Uterus (tissue), 4 donors: ENCODE data around the gene DLGAP3. TPM values are rescaled to one million over a fixed set of nuclear protein-coding genes. Genes with fewer than 3 reads are reported as not detected.

Experiments
- DNase-seq, 2 donors: peaks; one replicate each; pipeline ENCODE4 v3.0.0-alpha.2; 2019 to 2020
- H3K27ac ChIP-seq, 2 donors: fragments of 200-600 bp; sonication (generic); 1 replicate in 1 of 2; 2 replicates in 1 of 2; pipeline ENCODE4 v1.5.1; 2016 to 2018
- H3K27me3 ChIP-seq, 2 donors: fragments of 200-600 bp; sonication (generic); one replicate each; pipeline ENCODE4 v1.5.1; 2018 to 2019; ENCODE audit warnings: control low read depth in 1 of 2
- H3K36me3 ChIP-seq, 2 donors: fragments of 200-600 bp; sonication (generic); one replicate each; pipeline ENCODE4 v1.5.1; 2019; ENCODE audit warnings: control low read depth in 1 of 2
- H3K4me1 ChIP-seq, 2 donors: fragments of 200-600 bp; sonication (generic); one replicate each; pipeline ENCODE4 v1.5.1; 2018 to 2019; ENCODE audit warnings: control low read depth in 1 of 2
- H3K4me3 ChIP-seq, 2 donors: fragments of 200-600 bp; sonication (generic); 1 replicate in 1 of 2; 2 replicates in 1 of 2; pipeline ENCODE4 v1.5.1; 2018 to 2019; ENCODE audit warnings: mild to moderate bottlenecking in 1 of 2
- H3K9me3 ChIP-seq, 2 donors: fragments of 200-600 bp; sonication (generic); one replicate each; pipeline ENCODE4 v1.5.1; 2019; ENCODE audit warnings: control low read depth in 1 of 2
- CTCF ChIP-seq, 4 experiments: fragments of 200-600 bp in 2 of 4; fragments of 450-650 bp in 2 of 4; sonication (generic) in 2 of 4; IDR thresholded peaks; one replicate each; pipeline ENCODE4 v1.5.1; 2016 to 2019; ENCODE audit warnings: antibody characterized with exemption in 4 of 4, mild to moderate bottlenecking in 2 of 4, moderate library complexity in 1 of 4
- POLR2A ChIP-seq, 2 donors: fragments of 450-650 bp; IDR thresholded peaks; one replicate each; pipeline ENCODE4 v1.6.1; 2016; ENCODE audit warnings: antibody characterized with exemption in 2 of 2, mild to moderate bottlenecking in 1 of 2, moderate library complexity in 1 of 2
- intact Hi-C: fragments of 100-400 bp; cut with DNase I; formaldehyde crosslinking; loops from one replicate; pipeline ENCODE4 v1.15.1; 2023; ENCODE audit warnings: low total_unique reads
- total RNA-seq, 4 donors: library from RNA; depleted of rRNA in 3 of 4; stranded (reverse); fragments of >200 nt in 3 of 4; gene quantifications; one replicate each; pipeline versions ENCODE4 v1.1.0 to v1.2.4, GENCODE V29; 2014 to 2023
- donor health status: DM: yes; HTN: yes; CAD: no.

Gene DLGAP3
- total RNA-seq, 4 donors from 2014 or later = 0.14 TPM; not detected in 3

GRCh38 chr1:34839526-34840305 lies 89.7 kb downstream of the DLGAP3 start:
- H3K9me3 ChIP-seq = no peaks in the 10 kb centered on the region
- no peak overlapping the region for H3K27ac ChIP-seq
- H3K4me1 ChIP-seq = no peaks in the 10 kb centered on the region
- intact Hi-C loops = no loop called here
- no peaks in the 10 kb centered on the region for H3K27me3 ChIP-seq
- no peak for TF ChIP-seq POLR2A (IDR thresholded peaks at IDR 0.05)
- no peak for TF ChIP-seq CTCF (IDR thresholded peaks at IDR 0.05)
- DNase-seq = no peak
- no peak overlapping the region for H3K4me3 ChIP-seq
- H3K36me3 ChIP-seq = no peaks in the 10 kb centered on the region

- DNase-seq = no peak
- no peak overlapping the region for H3K4me3 ChIP-seq
- H3K4me1 ChIP-seq = no peaks in the 10 kb centered on the region
- no peak for TF ChIP-seq CTCF (IDR thresholded peaks at IDR 0.05)
- no peak for TF ChIP-seq POLR2A (IDR thresholded peaks at IDR 0.05)
- no peaks in the 10 kb centered on the region for H3K9me3 ChIP-seq
- intact Hi-C loops = no loop called here
- no peaks in the 10 kb centered on the region for H3K27me3 ChIP-seq
- no peaks in the 10 kb centered on the region for H3K36me3 ChIP-seq
- no peak overlapping the region for H3K27ac ChIP-seq
These were observed 95.7 kb downstream of the DLGAP3 start for GRCh38 chr1:34833711-34834110.

- H3K27me3 ChIP-seq = no peaks in the 10 kb centered on the region
- TF ChIP-seq POLR2A (IDR thresholded peaks at IDR 0.05) (no peak), CTCF (IDR thresholded peaks at IDR 0.05) (no peak)
- intact Hi-C loops = no loop called here
- no peaks in the 10 kb centered on the region for H3K36me3 ChIP-seq
- no peaks in the 10 kb centered on the region for H3K4me1 ChIP-seq
- H3K27ac ChIP-seq = no peak overlapping the region
- no peak for DNase-seq
- H3K4me3 ChIP-seq = no peak overlapping the region
- H3K9me3 ChIP-seq = no peaks in the 10 kb centered on the region
These were observed 97.7 kb downstream of the DLGAP3 start for GRCh38 chr1:34831721-34832246.

GRCh38 chr1:34829250-34829649 lies 100.2 kb downstream of the DLGAP3 start:
- Histone ChIP-seq H3K36me3 (no peaks in the 10 kb centered on the region), H3K27me3 (no peaks in the 10 kb centered on the region), H3K27ac (no peak overlapping the region), H3K9me3 (no peaks in the 10 kb centered on the region), H3K4me1 (no peaks in the 10 kb centered on the region), H3K4me3 (no peak overlapping the region)
- DNase-seq = no peak
- intact Hi-C loops = no loop called here
- TF ChIP-seq POLR2A (IDR thresholded peaks at IDR 0.05) = no peak
- TF ChIP-seq CTCF (IDR thresholded peaks at IDR 0.05) = no peak

GRCh38 chr1:34828611-34829010 lies 100.8 kb downstream of the DLGAP3 start:
- Histone ChIP-seq H3K36me3 (no peaks in the 10 kb centered on the region), H3K9me3 (no peaks in the 10 kb centered on the region), H3K4me1 (no peaks in the 10 kb centered on the region), H3K27ac (no peak overlapping the region), H3K4me3 (no peak overlapping the region), H3K27me3 (no peaks in the 10 kb centered on the region)
- no peak for DNase-seq
- no peak for TF ChIP-seq POLR2A (IDR thresholded peaks at IDR 0.05)
- TF ChIP-seq CTCF (IDR thresholded peaks at IDR 0.05) = no peak
- intact Hi-C loops = no loop called here
